ENCODE measurements around the gene GIT1. TPM values are rescaled to one million over a fixed set of nuclear protein-coding genes. Genes with fewer than 3 reads are reported as not detected.

The GIT1 gene
- total RNA-seq, result 33.0 TPM
- long read RNA-seq, transcript GIT1-201 (20 exons, 3,768 nt), result major isoform, 13 of 34 reads
- long read RNA-seq, partial matches to known transcripts, result 14 of 34 reads
- long read RNA-seq, other reads (novel, unspliced or antisense), result 6 of 34 reads

- intact Hi-C loops (cut with DNase I), result loop anchor here (2.0 kb wide), 1 partner anchor 23 kb away; no protein-coding TSS in a partner anchor
- DNase-seq (ENCODE audit: missing footprints) (peak; percentile 94), ATAC-seq (peak; percentile 89)
Measured at GRCh38 chr17:29589524-29590410, at the start of gene GIT1. GIT1 (minus strand) TSS chr17:29589648; CDS start chr17:29589378, 270 bp downstream.

GRCh38 chr17:29633886-29634285 lies 44.4 kb upstream of the GIT1 start:
- intact Hi-C loops (cut with DNase I), result no loop called here
- ATAC-seq (no peak), DNase-seq (ENCODE audit: missing footprints) (no peak)

GRCh38 chr17:29630630-29631193 lies 41.3 kb upstream of the GIT1 start:
- no peak for DNase-seq (ENCODE audit: missing footprints)
- intact Hi-C loops (cut with DNase I), result no loop called here
- ATAC-seq, result no peak

GRCh38 chr17:29629839-29630238 lies 40.4 kb upstream of the GIT1 start:
- intact Hi-C loops (cut with DNase I), result no loop called here
- no peak for ATAC-seq
- DNase-seq (ENCODE audit: missing footprints), result no peak

- intact Hi-C loops (cut with DNase I), result no loop called here
- ATAC-seq, result no peak
- no peak for DNase-seq (ENCODE audit: missing footprints)
Measured at GRCh38 chr17:29628644-29629043, 39.2 kb upstream of the GIT1 start.

- ATAC-seq, result no peak
- intact Hi-C loops (cut with DNase I), result no loop called here
- DNase-seq (ENCODE audit: missing footprints), result no peak
Measured at GRCh38 chr17:29627951-29628350, 38.5 kb upstream of the GIT1 start.

GRCh38 chr17:29625037-29625750 lies 35.7 kb upstream of the GIT1 start:
- intact Hi-C loops (cut with DNase I), result no loop called here
- ATAC-seq (peak; percentile 61), DNase-seq (ENCODE audit: missing footprints) (no peak)

- DNase-seq (ENCODE audit: missing footprints) (no peak), ATAC-seq (no peak)
- intact Hi-C loops (cut with DNase I), result loop anchor here (5.0 kb wide), 1 partner anchor 138 kb away; no protein-coding TSS in a partner anchor
Measured at GRCh38 chr17:29624586-29624985, 35.1 kb upstream of the GIT1 start.

- intact Hi-C loops (cut with DNase I), result loop anchor here (5.0 kb wide), 1 partner anchor 139 kb away; no protein-coding TSS in a partner anchor
- no peak for ATAC-seq
- DNase-seq (ENCODE audit: missing footprints), result no peak
Measured at GRCh38 chr17:29623283-29623647, 33.8 kb upstream of the GIT1 start.

- ATAC-seq (peak; percentile 72), DNase-seq (ENCODE audit: missing footprints) (peak; percentile 86)
- intact Hi-C loops (cut with DNase I), result loop anchor here (5.0 kb wide), 1 partner anchor 140 kb away; no protein-coding TSS in a partner anchor
Measured at GRCh38 chr17:29622337-29623282, 33.2 kb upstream of the GIT1 start, which contains the start of gene CORO6. CORO6 (minus strand) TSS chr17:29622912; CDS start chr17:29621421, 1,491 bp downstream.

GRCh38 chr17:29621751-29622194 lies 32.3 kb upstream of the GIT1 start:
- intact Hi-C loops (cut with DNase I), result loop anchor here (2.0 to 5.0 kb wide), 2 partner anchors 15 to 141 kb away; no protein-coding TSS in a partner anchor
- DNase-seq (ENCODE audit: missing footprints) (no peak), ATAC-seq (no peak)

GRCh38 chr17:29620779-29621500 lies 31.5 kb upstream of the GIT1 start:
- DNase-seq (ENCODE audit: missing footprints) (no peak), ATAC-seq (no peak)
- intact Hi-C loops (cut with DNase I), result loop anchor here (2.0 to 5.0 kb wide), 2 partner anchors 16 to 141 kb away; no protein-coding TSS in a partner anchor

- no peak for ATAC-seq
Measured at GRCh38 chr17:29620271-29620670, 30.8 kb upstream of the GIT1 start.

GRCh38 chr17:29619251-29619650 lies 29.8 kb upstream of the GIT1 start:
- intact Hi-C loops (cut with DNase I), result loop anchor here (5.0 to 10.0 kb wide), 2 partner anchors 37 to 316 kb away; partner anchors contain the start of gene SSH2
- ATAC-seq (peak; percentile 54), DNase-seq (ENCODE audit: missing footprints) (no peak)

More at GRCh38 chr17:29620271-29620670, 30.8 kb upstream of the GIT1 start:
- DNase-seq (ENCODE audit: missing footprints), result no peak
- intact Hi-C loops (cut with DNase I), result loop anchor here (2.0 to 5.0 kb wide), 2 partner anchors 17 to 142 kb away; no protein-coding TSS in a partner anchor

- ATAC-seq, result no peak
- DNase-seq (ENCODE audit: missing footprints), result no peak
- intact Hi-C loops (cut with DNase I), result loop anchor here (5.0 to 10.0 kb wide), 2 partner anchors 36 to 316 kb away; partner anchors contain the start of gene SSH2
Measured at GRCh38 chr17:29618272-29619065, 29.0 kb upstream of the GIT1 start.
